ENCODE measurements around the gene DNAJB5. TPM values are rescaled to one million over a fixed set of nuclear protein-coding genes. Genes with fewer than 3 reads are reported as not detected.
"Not testable (repeated sequence)": the region's sequence is repeated elsewhere in the genome, so short reads cannot be mapped to it uniquely, and the experiment has no call there.

DNAJB5 gene
- total RNA-seq, 2 donors from 2014 or later = 51.0 to 61.5 TPM

- Histone ChIP-seq H3K9me3 (peaks cover 15% of the 10 kb centered on the region), H3K4me1 (ENCODE audit: control insufficient read depth in 1 of 2, low read depth in 2 of 2) (no peaks in the 10 kb centered on the region), H3K27me3 (replicated peaks; ENCODE audit: insufficient read depth) (no peaks in the 10 kb centered on the region), H3K36me3 (peaks cover 28% of the 10 kb centered on the region), H3K27ac (no peak overlapping the region), H3K4me3 (no peak overlapping the region)
- TF ChIP-seq CTCF (IDR thresholded peaks at IDR 0.05) = no peak
- ATAC-seq (ENCODE audit: insufficient number of reproducible peaks, low FRiP score, low read depth) = no peak
- no peak for DNase-seq (ENCODE audit: low spot score)
These were observed 20.9 kb downstream of the DNAJB5 start for GRCh38 chr9:35010351-35010958.

GRCh38 chr9:35014517-35014916 is 25.0 kb downstream of the DNAJB5 start:
- Histone ChIP-seq H3K27ac (no peak overlapping the region), H3K9me3 (peaks cover 15% of the 10 kb centered on the region), H3K4me1 (ENCODE audit: control insufficient read depth in 1 of 2, low read depth in 2 of 2) (no peaks in the 10 kb centered on the region), H3K4me3 (no peak overlapping the region), H3K27me3 (replicated peaks; ENCODE audit: insufficient read depth) (no peaks in the 10 kb centered on the region), H3K36me3 (peaks cover 28% of the 10 kb centered on the region)
- ATAC-seq (ENCODE audit: insufficient number of reproducible peaks, low FRiP score, low read depth) (no peak), DNase-seq (ENCODE audit: low spot score) (no peak)
- no peak for TF ChIP-seq CTCF (IDR thresholded peaks at IDR 0.05)

GRCh38 chr9:35023443-35023842 is 33.9 kb downstream of the DNAJB5 start:
- H3K9me3 ChIP-seq; H3K4me3 ChIP-seq; H3K27me3 ChIP-seq (replicated peaks; ENCODE audit: insufficient read depth); H3K27ac ChIP-seq; H3K4me1 ChIP-seq (ENCODE audit: control insufficient read depth in 1 of 2, low read depth in 2 of 2); ATAC-seq (ENCODE audit: insufficient number of reproducible peaks, low FRiP score, low read depth); DNase-seq (ENCODE audit: low spot score): not testable (repeated sequence)
- peaks cover 13% of the 10 kb centered on the region for H3K36me3 ChIP-seq

GRCh38 chr9:35026671-35027070 is 37.1 kb downstream of the DNAJB5 start:
- no peak for ATAC-seq (ENCODE audit: insufficient number of reproducible peaks, low FRiP score, low read depth)

GRCh38 chr9:35027374-35027773 is 37.8 kb downstream of the DNAJB5 start:
- Histone ChIP-seq H3K4me1 (ENCODE audit: control insufficient read depth in 1 of 2, low read depth in 2 of 2) (no peaks in the 10 kb centered on the region), H3K4me3 (no peak overlapping the region), H3K36me3 (peaks cover 8% of the 10 kb centered on the region), H3K27me3 (replicated peaks; ENCODE audit: insufficient read depth) (no peaks in the 10 kb centered on the region), H3K9me3 (no peaks in the 10 kb centered on the region), H3K27ac (no peak overlapping the region)
- no peak for DNase-seq (ENCODE audit: low spot score)
- no peak for ATAC-seq (ENCODE audit: insufficient number of reproducible peaks, low FRiP score, low read depth)
- no peak for TF ChIP-seq CTCF (IDR thresholded peaks at IDR 0.05)

More at GRCh38 chr9:35026671-35027070, 37.1 kb downstream of the DNAJB5 start:
- Histone ChIP-seq H3K4me1 (ENCODE audit: control insufficient read depth in 1 of 2, low read depth in 2 of 2) (no peaks in the 10 kb centered on the region), H3K36me3 (peaks cover 15% of the 10 kb centered on the region), H3K27me3 (replicated peaks; ENCODE audit: insufficient read depth) (no peaks in the 10 kb centered on the region), H3K27ac (no peak overlapping the region), H3K4me3 (no peak overlapping the region), H3K9me3 (no peaks in the 10 kb centered on the region)
- DNase-seq (ENCODE audit: low spot score) = no peak
- TF ChIP-seq CTCF (IDR thresholded peaks at IDR 0.05) = no peak

GRCh38 chr9:35027860-35028259 is 38.3 kb downstream of the DNAJB5 start:
- Histone ChIP-seq H3K4me3 (no peak overlapping the region), H3K27me3 (replicated peaks; ENCODE audit: insufficient read depth) (no peaks in the 10 kb centered on the region), H3K27ac (no peak overlapping the region), H3K4me1 (ENCODE audit: control insufficient read depth in 1 of 2, low read depth in 2 of 2) (no peaks in the 10 kb centered on the region), H3K36me3 (peaks cover 5% of the 10 kb centered on the region), H3K9me3 (no peaks in the 10 kb centered on the region)
- ATAC-seq (ENCODE audit: insufficient number of reproducible peaks, low FRiP score, low read depth) (no peak), DNase-seq (ENCODE audit: low spot score) (no peak)
- TF ChIP-seq CTCF (IDR thresholded peaks at IDR 0.05) = no peak
